Stimulated activated memory B cell treated with anti-CD40 and anti-IgM and Interleukin-4, amounts not matched to agents 10 μg/mL and 1 μg/mL and 100 μg/mL, for 72 hours (primary cell): Measurements from ENCODE around the gene COL5A3.
A peak's percentile ranks its signal among the peaks of the same experiment; 100 is the strongest.
"Not testable (repeated sequence)": the region's sequence is repeated elsewhere in the genome, so short reads cannot be mapped to it uniquely, and the experiment has no call there.

Experiments used
- ATAC-seq: fragments of 150-1000 bp; cut with Tn5 transposase; 2 replicates; pipeline ENCODE4 v1.10.0; 2021
- H3K27ac Mint-ChIP-seq: one replicate; pipeline ENCODE4 v1.8.0; 2022; ENCODE audit warnings: mild to moderate bottlenecking, mixed read lengths
- H3K27me3 Mint-ChIP-seq: one replicate; pipeline ENCODE4 v1.8.0; 2022; ENCODE audit warnings: mixed read lengths
- H3K36me3 Mint-ChIP-seq: one replicate; pipeline ENCODE4 v1.8.0; 2022; ENCODE audit warnings: mixed read lengths
- H3K4me1 Mint-ChIP-seq: one replicate; pipeline ENCODE4 v1.8.0; 2022; ENCODE audit warnings: mixed read lengths
- H3K4me3 Mint-ChIP-seq: one replicate; pipeline ENCODE4 v1.8.0; 2022; ENCODE audit warnings: mild to moderate bottlenecking, moderate library complexity, mixed read lengths
- H3K9me3 Mint-ChIP-seq: one replicate; pipeline ENCODE4 v1.8.0; 2022; ENCODE audit warnings: mixed read lengths

The COL5A3 gene

DNA sequence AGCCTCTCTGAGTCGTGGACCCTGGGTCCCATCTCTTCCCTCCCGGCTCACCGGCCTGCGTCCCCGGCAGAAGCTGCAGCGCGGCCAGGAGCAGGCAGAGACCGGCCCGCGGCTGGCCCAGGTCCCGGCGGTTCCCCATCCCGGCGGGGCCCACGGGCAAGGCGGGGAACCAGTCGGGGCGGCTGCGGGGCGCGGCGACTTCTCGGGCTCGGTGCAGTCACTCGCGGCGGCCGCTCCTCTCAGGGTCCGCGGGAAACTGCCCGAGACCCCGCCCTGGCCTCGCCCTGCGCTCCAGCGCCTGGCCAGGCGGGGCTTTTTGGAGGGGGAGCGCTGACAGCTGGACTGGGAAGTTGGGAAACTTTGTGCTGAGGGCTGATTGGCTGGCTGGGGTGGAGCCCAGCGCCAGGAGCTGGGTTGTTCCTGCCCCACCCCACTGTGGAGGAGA, at the start of gene COL5A3:
Gene COL5A3 (minus strand): TSS at position 258 of the 445 bp plus-strand sequence. CDS start 119 bp downstream, at position 139.
- H3K27ac Mint-ChIP-seq: no peak within 1 kb of the TSS
- ATAC-seq: no peak
- peaks cover 11% of the 10 kb centered on the region for H3K9me3 Mint-ChIP-seq
- H3K36me3 Mint-ChIP-seq: peaks cover 10% of the 10 kb centered on the region
- peaks cover 17% of the 10 kb centered on the region for H3K4me1 Mint-ChIP-seq
- peaks cover 95% of the 10 kb centered on the region for H3K27me3 Mint-ChIP-seq
- H3K4me3 Mint-ChIP-seq: no peak within 1 kb of the TSS

DNA sequence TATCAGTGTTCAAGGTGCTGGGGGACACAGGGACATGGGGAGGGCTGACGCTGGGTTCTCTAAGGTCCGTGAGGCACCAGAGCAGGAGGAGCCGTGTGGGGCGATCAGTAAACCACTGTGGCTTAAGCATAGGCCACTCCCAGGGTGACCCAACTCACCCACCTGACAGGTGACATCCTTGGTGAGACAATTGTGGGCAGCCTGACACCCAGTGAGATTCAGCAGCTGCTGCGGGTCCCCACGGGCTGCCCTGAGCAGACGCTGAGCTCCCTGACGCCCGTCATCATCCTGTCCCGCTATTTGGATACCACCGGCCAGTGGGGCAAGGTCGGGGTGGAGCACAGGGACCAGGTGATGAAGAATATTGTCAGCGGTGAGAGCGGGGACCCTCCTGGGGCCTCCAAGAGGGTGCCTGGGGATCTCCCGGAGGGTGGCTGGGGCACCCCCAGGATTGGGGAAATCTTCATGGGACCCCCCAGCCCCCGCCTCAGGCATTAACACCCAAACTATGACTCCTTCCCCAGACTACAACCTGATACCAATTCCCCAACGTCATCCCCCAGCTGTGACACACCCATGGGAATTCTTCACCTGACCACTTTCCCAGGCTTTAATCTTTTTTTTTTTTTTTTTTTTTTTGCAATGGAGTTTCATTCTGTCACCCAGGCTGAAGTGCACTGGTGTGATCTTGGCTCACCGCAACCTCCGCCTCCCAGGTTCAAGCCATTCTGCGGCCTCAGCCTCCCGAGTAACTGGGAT, 42.5 kb upstream of the COL5A3 start:
- Mint-ChIP-seq H3K27me3 (peaks cover 43% of the 10 kb centered on the region), H3K36me3 (no peaks in the 10 kb centered on the region), H3K4me1 (peaks cover 7% of the 10 kb centered on the region), H3K9me3 (peaks cover 3% of the 10 kb centered on the region), H3K27ac (no peak overlapping the region), H3K4me3 (no peak overlapping the region)
- peak; percentile 35 for ATAC-seq

DNA sequence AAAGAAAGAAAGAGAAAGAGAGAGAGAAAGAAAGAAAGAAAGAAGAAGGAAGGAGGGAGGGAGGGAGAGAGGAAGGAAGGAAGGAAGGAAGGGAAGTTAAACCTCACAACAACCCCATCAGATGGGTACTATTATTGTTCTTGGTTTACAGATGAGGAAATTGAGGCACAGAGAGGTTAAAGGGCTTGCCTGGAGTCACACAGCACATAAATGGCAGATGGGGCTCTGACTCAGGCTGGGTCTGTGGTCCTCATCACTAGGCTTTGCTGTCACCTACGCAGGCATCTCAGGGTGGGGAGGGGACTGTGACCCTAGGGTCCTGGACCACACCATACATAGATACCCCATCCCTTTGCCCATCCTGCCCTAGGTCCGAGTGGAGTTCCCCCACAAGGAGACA, 39.3 kb upstream of the COL5A3 start:
- no peak for ATAC-seq
- no peak overlapping the region for H3K4me3 Mint-ChIP-seq
- peaks cover 7% of the 10 kb centered on the region for H3K4me1 Mint-ChIP-seq
- no peaks in the 10 kb centered on the region for H3K36me3 Mint-ChIP-seq
- no peak overlapping the region for H3K27ac Mint-ChIP-seq
- H3K27me3 Mint-ChIP-seq: peaks cover 55% of the 10 kb centered on the region
- peaks cover 5% of the 10 kb centered on the region for H3K9me3 Mint-ChIP-seq

DNA sequence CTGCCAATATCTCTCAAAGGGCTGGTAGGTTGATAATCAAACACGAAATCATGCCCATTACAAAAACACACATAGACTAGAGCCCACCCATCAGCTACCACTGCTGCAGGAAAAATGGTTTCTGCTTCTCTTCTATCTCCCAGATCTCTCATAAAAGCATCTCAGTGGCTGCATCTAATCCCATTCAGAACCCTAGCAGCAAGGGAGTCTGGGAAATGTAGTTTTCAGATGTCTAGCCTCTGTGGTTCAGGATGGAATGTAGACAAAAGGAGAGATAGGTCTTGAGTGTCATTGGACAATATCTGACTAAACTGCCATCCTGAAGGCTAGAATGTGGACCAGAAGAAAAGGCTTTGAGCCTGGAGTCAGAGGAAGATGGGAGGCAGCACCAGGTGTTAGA, 35.1 kb upstream of the COL5A3 start:
- H3K27me3 Mint-ChIP-seq: peaks cover 63% of the 10 kb centered on the region
- peaks cover 9% of the 10 kb centered on the region for H3K9me3 Mint-ChIP-seq
- H3K27ac Mint-ChIP-seq: no peak overlapping the region

DNA sequence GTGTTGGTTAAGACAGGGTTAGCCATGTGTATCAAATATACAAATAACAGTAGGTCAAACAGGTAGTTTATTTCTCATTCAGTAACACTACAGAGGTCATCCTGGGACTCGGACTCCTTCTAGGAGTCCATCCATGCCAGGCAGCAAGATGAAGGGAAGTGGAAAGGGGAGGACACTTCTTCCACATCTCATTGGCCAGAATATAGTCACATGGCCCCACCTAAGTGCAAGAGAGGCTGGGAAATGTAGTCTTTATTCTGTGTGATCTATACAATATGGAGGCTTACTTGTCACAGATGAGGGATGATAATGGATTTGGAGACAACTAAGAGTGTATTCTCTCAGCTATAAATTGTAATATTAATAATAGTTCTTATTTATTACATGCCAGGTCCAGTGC, 34.1 kb upstream of the COL5A3 start:
- no peak for ATAC-seq
- Mint-ChIP-seq H3K4me1 (peaks cover 7% of the 10 kb centered on the region), H3K9me3 (peaks cover 9% of the 10 kb centered on the region)

More for the DNA sequence above, 35.1 kb upstream of the COL5A3 start:
- Mint-ChIP-seq H3K36me3 (no peaks in the 10 kb centered on the region), H3K4me3 (no peak overlapping the region), H3K4me1 (peaks cover 7% of the 10 kb centered on the region)
- no peak for ATAC-seq

DNA sequence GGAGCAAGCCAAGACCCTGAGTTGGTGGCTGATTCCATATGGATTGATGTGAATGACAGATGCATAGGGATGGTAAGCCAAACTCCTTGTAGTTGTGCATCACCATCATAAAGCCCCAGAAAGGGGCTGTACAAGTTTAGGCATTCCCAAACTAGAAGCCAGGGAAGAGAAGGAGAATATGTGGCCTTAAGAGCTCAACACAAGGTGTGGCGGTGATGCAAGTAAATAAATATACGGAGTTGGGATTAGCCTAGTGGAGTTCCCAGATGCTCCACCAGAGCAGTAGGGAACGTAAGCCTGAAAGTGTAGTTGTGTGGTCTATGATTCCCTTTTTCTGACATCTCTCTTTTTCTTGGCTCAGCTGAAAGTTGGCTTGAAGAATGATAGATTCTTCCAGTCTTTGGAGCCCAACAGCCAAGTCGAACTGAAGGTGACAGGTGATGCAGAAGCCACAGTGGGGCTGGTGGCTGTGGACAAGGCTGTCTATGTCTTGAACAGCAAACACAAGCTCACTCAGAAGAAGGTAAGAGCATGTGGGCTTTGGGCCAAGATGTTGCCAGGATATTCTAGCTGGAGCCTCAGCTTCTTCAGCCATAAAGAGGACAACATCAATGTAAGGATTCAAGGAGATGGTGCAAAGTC, 33.1 kb upstream of the COL5A3 start:
- Mint-ChIP-seq H3K9me3 (peaks cover 8% of the 10 kb centered on the region), H3K27ac (no peak overlapping the region), H3K4me3 (no peak overlapping the region), H3K27me3 (peaks cover 63% of the 10 kb centered on the region), H3K4me1 (peaks cover 4% of the 10 kb centered on the region), H3K36me3 (no peaks in the 10 kb centered on the region)
- ATAC-seq: no peak

More for the DNA sequence above, 34.1 kb upstream of the COL5A3 start:
- H3K27me3 Mint-ChIP-seq: peaks cover 63% of the 10 kb centered on the region
- H3K4me3 Mint-ChIP-seq: no peak overlapping the region
- no peak overlapping the region for H3K27ac Mint-ChIP-seq
- H3K36me3 Mint-ChIP-seq: no peaks in the 10 kb centered on the region

DNA sequence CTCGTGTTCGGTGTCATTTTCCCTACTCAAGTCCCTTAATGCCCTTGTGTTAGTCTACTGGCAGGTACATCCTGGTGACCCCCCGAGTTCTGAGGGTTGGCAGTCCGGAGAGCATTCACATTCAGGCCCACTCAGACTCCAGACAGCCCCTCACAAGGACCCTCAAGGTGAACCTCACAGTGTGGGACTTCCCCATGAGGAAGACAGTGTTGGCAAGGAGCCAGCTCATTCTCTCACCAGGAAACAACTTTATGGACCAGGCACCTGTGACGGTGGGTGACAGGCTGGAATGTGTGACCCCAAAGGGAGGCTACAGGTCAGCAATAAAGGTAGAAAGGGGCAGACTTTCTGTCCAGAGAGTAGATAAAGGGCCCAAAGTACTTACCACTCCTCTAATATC, 27.5 kb upstream of the COL5A3 start:
- ATAC-seq: no peak
- no peak overlapping the region for H3K4me3 Mint-ChIP-seq
- no peaks in the 10 kb centered on the region for H3K9me3 Mint-ChIP-seq
- H3K4me1 Mint-ChIP-seq: no peaks in the 10 kb centered on the region
- peaks cover 37% of the 10 kb centered on the region for H3K27me3 Mint-ChIP-seq
- no peak overlapping the region for H3K27ac Mint-ChIP-seq
- no peaks in the 10 kb centered on the region for H3K36me3 Mint-ChIP-seq

DNA sequence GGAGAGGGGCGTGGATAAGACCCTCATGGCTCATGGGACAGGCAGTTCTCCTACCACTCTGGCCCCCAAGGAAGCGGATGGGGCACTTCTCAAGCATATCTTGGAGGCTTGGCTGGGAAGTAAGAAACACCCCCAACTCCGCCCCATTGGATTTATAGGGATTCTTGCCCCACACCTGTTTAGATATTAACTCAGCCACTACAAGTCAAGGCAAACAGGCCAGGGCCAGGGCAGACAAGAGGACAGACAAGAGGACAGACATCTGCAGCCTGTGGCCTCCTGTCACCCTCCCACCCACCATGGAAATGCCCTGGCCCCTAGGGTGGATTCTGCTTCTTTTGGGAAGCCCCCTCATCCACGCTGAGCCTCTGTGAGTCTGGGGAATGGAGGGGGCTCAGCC, 27.1 kb upstream of the COL5A3 start:
- H3K4me3 Mint-ChIP-seq: no peak overlapping the region
- no peak overlapping the region for H3K27ac Mint-ChIP-seq
- no peak for ATAC-seq
- no peaks in the 10 kb centered on the region for H3K9me3 Mint-ChIP-seq
- no peaks in the 10 kb centered on the region for H3K36me3 Mint-ChIP-seq
- no peaks in the 10 kb centered on the region for H3K4me1 Mint-ChIP-seq
- H3K27me3 Mint-ChIP-seq: peaks cover 41% of the 10 kb centered on the region

DNA sequence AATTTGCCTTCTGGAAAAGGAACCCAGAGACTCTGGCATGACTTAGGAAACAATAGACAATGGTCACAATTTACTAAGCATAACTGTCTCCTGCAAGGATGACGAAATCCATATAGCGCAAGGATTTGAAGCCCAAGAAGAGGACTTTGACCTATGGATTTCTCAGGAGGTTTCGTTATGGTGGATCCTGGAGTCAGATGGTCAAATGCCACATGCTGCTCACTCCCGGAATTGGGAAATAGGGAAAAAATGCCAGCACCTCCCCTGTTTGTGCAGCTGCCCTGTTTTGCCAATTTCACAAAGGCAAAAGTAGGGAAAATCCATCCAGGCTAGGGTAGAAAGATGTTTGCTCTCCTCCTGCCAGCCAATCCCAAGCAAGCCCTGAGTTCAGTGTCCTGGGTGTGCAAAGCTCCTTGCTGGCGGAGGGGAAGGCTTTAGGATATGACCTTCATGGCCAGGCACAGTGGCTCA, 26.3 kb upstream of the COL5A3 start:
- ATAC-seq: no peak
- no peaks in the 10 kb centered on the region for H3K36me3 Mint-ChIP-seq
- no peak overlapping the region for H3K27ac Mint-ChIP-seq
- H3K4me3 Mint-ChIP-seq: no peak overlapping the region
- no peaks in the 10 kb centered on the region for H3K9me3 Mint-ChIP-seq
- peaks cover 46% of the 10 kb centered on the region for H3K27me3 Mint-ChIP-seq
- no peaks in the 10 kb centered on the region for H3K4me1 Mint-ChIP-seq

DNA sequence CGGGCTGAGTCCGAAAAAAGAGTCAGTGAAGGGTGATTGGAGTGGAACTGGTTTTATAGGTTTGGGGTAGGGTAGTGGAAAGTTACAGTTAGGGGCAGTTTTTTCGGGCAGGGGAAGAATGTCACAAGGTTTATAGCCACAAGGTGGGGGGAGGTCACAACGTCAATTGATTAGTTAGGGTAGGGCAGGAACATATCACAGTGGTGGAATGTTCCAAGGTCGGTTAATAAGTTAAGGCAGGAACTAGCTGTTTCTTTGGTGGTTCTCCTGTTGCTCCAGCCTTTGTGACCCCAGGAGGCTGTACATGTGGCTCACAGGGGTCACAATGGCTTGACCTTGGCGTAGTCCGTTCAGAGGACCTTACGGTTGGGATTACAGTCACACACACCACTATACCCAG, 23.3 kb upstream of the COL5A3 start:
- Mint-ChIP-seq H3K36me3 (no peaks in the 10 kb centered on the region), H3K4me3 (no peak overlapping the region), H3K27ac (no peak overlapping the region), H3K27me3 (peaks cover 25% of the 10 kb centered on the region), H3K4me1 (no peaks in the 10 kb centered on the region), H3K9me3 (no peaks in the 10 kb centered on the region)
- no peak for ATAC-seq

DNA sequence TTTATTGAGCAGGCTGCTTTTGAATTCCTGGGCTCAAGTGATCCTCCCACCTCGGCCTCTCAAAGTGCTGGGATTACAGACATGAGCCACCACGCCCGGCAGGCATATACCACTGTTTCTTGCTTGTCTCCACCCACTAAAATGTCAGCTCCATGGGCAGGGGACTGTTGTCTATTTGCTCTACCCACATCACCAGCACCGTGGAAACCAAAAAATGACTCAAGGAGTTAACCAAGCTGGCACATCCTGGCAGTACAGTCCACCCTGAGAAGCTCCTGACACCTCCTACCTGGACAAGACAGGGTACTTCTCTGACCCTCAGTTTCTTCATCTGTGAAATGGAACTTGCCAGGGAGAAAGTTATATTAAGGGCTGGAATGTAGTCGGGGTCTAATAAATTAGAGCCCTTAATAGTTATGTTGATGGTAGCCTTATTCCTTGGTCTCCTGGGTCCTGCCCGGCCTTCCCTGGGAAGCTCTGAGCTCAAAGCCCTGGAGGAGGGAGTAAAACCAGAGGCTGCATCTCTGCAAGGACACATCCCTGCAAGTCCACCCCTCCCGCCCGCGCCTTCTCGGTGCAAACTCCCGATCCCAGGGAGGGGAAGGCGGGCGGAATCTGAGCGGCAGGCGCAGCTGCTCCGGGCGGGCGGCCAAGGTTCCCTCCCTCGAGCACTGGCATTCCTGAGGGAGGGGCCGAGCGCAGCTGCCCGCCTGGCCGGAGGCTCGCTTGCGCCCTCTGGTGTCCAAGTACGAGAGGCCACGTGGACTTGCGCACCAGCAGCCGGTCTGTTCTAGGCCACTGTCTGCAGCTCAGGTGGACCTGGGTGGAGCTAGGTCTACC, 17.1 kb upstream of the COL5A3 start:
- Mint-ChIP-seq H3K27me3 (peaks cover 6% of the 10 kb centered on the region), H3K9me3 (no peaks in the 10 kb centered on the region), H3K4me3 (no peak overlapping the region), H3K27ac (no peak overlapping the region), H3K4me1 (no peaks in the 10 kb centered on the region), H3K36me3 (no peaks in the 10 kb centered on the region)
- peak; percentile 89 for ATAC-seq

DNA sequence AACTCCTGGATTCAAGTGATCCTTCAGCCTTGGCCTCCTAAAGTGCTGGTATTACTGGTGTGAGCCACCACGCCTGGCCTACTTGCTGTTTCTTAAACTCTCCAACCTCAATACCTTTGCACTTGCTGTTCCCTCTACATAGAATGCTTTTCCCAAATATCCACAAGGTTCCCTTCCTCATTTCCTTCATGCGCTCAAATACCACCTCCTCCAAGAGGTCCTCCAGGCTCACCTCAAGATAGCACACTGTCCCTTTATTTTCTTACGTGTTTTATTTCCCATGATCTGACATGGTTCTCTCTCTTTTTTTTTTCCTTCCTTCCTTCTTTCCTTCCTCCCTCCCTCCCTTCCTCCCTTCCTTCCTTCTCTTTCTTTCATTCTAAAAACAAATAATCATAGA, 16.4 kb upstream of the COL5A3 start:
- Mint-ChIP-seq H3K36me3 (no peaks in the 10 kb centered on the region), H3K27me3 (peaks cover under 1% of the 10 kb centered on the region), H3K27ac (no peak overlapping the region), H3K4me1 (no peaks in the 10 kb centered on the region), H3K4me3 (no peak overlapping the region), H3K9me3 (no peaks in the 10 kb centered on the region)
- no peak for ATAC-seq

DNA sequence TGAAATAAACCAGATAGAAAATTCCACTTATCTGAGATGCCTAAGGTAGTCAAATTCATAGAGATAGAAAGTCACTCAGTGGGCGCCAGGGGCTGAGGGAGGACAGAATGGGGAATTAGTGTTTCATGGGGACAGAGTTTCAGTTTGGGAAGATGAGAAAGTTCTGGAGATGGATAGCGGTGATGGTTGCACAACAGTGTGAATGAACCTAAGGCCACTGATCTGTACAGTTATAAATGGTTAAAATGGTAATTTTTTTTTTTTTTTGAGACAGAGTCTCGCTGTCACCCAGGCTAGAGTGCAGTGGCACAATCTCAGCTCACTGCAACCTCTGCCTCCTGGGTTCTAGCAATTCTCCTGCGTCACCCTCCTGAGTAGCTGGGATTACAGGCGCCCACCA, 12.8 kb upstream of the COL5A3 start:
- not testable (repeated sequence) for H3K4me3 Mint-ChIP-seq, H3K27ac Mint-ChIP-seq

DNA sequence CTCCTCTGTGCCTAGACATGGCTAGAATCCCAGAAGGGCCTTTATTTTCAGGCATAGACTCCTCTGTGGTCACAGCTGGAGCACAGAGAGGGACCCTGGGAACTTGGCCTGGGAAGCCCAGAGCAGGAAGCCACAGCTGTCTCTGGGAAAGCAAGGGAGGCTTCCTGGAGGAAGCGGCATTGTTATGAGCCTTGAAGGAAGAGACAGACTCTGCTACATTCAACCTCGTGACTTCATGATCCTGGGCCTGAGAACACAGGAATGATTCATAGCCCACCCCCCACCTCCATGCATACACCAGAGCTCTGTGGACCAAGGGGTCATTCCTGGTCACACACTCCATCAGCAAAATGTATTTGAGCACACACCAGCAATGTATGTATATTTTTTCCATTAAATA, 11.6 kb upstream of the COL5A3 start:
- Mint-ChIP-seq H3K4me3 (no peak overlapping the region), H3K4me1 (no peaks in the 10 kb centered on the region), H3K27ac (no peak overlapping the region), H3K27me3 (peaks cover 20% of the 10 kb centered on the region), H3K9me3 (no peaks in the 10 kb centered on the region), H3K36me3 (no peaks in the 10 kb centered on the region)
- no peak for ATAC-seq

More for the DNA sequence above, 12.8 kb upstream of the COL5A3 start:
- H3K4me1 Mint-ChIP-seq, H3K36me3 Mint-ChIP-seq, H3K9me3 Mint-ChIP-seq, ATAC-seq: not testable (repeated sequence)
- H3K27me3 Mint-ChIP-seq: peaks cover 15% of the 10 kb centered on the region

DNA sequence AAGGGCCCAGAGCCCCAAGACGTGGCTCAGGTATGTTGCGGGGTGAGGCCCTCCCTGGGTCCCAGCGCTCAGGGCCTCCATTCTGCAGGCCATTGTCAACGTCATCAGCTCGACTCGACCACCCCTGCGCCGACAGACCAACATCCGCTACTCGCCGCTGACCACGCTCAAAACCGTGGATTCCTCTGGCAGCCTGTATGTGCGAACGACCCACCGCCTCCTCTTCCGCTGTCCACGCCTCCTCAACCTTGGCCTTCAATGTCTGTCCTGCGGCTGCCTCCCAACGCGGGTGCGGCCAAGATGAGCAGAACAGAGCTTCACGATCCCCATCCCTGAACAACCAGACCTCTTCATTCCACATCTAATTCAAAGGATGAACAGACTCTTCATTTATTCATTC, 11.1 kb upstream of the COL5A3 start:
- Mint-ChIP-seq H3K9me3 (no peaks in the 10 kb centered on the region), H3K27ac (no peak overlapping the region), H3K27me3 (peaks cover 24% of the 10 kb centered on the region), H3K4me3 (no peak overlapping the region), H3K36me3 (no peaks in the 10 kb centered on the region), H3K4me1 (no peaks in the 10 kb centered on the region)
- ATAC-seq: no peak
